Mammary epithelial cell (primary cell): ENCODE data around the gene CCNO.

ENCODE experiments used
- CTCF ChIP-seq, 2 donors: IDR thresholded peaks in 1 of 2; conservative IDR thresholded peaks in 1 of 2; 2 replicates each; pipeline ENCODE4 v1.5.1; 2011 to 2012; ENCODE audit warnings: inconsistent platforms in 2 of 2, low read length in 2 of 2, mild to moderate bottlenecking in 2 of 2, control low read depth in 1 of 2, low read depth in 1 of 2; ENCODE audit not compliant: insufficient read depth in 1 of 2; ENCODE audit errors: extremely low read depth in 1 of 2
- EZH2 ChIP-seq: IDR thresholded peaks from 2 replicates; pipeline ENCODE4 v1.6.1; 2012; ENCODE audit warnings: low read length, inconsistent platforms, borderline replicate concordance

- TF ChIP-seq CTCF (conservative IDR thresholded peaks at IDR 0.05 in 1 of 2, IDR thresholded peaks at IDR 0.05 in 1 of 2; ENCODE audit: extremely low read depth in 1 of 2, insufficient read depth in 1 of 2, low read depth in 1 of 2, low read length in 2 of 2) (no peak), EZH2 (no peak)
Observed at GRCh38 chr5:55220433-55221185, 12.8 kb downstream of the CCNO start.
